Neuronal stem cell (in vitro differentiated cells): ENCODE results near the gene IGFBP2.

ENCODE experiments used
- DNase-seq: peaks from one replicate; pipeline ENCODE4 v3.0.0-alpha.2; 2013; ENCODE audit warnings: low spot score
- H2AFZ ChIP-seq: one replicate; pipeline ENCODE4 v1.6.1; 2013; ENCODE audit warnings: mild to moderate bottlenecking, low read length, inconsistent platforms
- H2AK5ac ChIP-seq: 2 replicates; pipeline ENCODE4 v1.6.1; 2013; ENCODE audit warnings: low read depth, mild to moderate bottlenecking, inconsistent platforms, low read length, moderate library complexity, mixed read lengths
- H2BK120ac ChIP-seq: 2 replicates; pipeline ENCODE4 v1.6.1; 2013; ENCODE audit warnings: low read depth, mild to moderate bottlenecking, inconsistent platforms, low read length, moderate library complexity, mixed read lengths
- H2BK12ac ChIP-seq: one replicate; pipeline ENCODE4 v1.6.1; 2013; ENCODE audit warnings: low read length, inconsistent platforms
- H2BK15ac ChIP-seq: 2 replicates; pipeline ENCODE4 v1.6.1; 2013; ENCODE audit warnings: mild to moderate bottlenecking, low read length, inconsistent platforms, mixed read lengths
- H2BK5ac ChIP-seq: one replicate; pipeline ENCODE4 v1.6.1; 2013; ENCODE audit warnings: inconsistent platforms, mild to moderate bottlenecking, low read length, moderate library complexity
- H3K14ac ChIP-seq: one replicate; pipeline ENCODE4 v1.6.1; 2013; ENCODE audit warnings: low read length, inconsistent platforms
- H3K18ac ChIP-seq: 2 replicates; pipeline ENCODE4 v1.6.1; 2013; ENCODE audit warnings: low read length, inconsistent platforms
- H3K23ac ChIP-seq: 2 replicates; pipeline ENCODE4 v1.6.1; 2013; ENCODE audit warnings: low read depth, mild to moderate bottlenecking, mixed read lengths, low read length, inconsistent platforms; ENCODE audit not compliant: poor library complexity
- H3K27ac ChIP-seq: replicated peaks from 3 replicates; pipeline ENCODE4 v1.5.1; 2013; ENCODE audit warnings: low read length, inconsistent platforms
- H3K27me3 ChIP-seq, 3 experiments: 2 replicates each; pipeline ENCODE4 v1.6.1; 2013; ENCODE audit warnings: low read length in 3 of 3, mild to moderate bottlenecking in 2 of 3, inconsistent platforms in 1 of 3, low read depth in 1 of 3, mixed read lengths in 1 of 3, moderate library complexity in 1 of 3; ENCODE audit not compliant: control insufficient read depth in 3 of 3, insufficient read depth in 3 of 3
- H3K36me3 ChIP-seq, 2 donors: replicated peaks in 1 of 2; 2 replicates each; pipeline ENCODE4 v1.6.1; 2013; ENCODE audit warnings: low read length in 2 of 2; ENCODE audit not compliant: control insufficient read depth in 2 of 2, insufficient read depth in 2 of 2
- H3K4ac ChIP-seq: 2 replicates; pipeline ENCODE4 v1.6.1; 2013; ENCODE audit warnings: inconsistent platforms, mild to moderate bottlenecking, low read length, moderate library complexity
- H3K4me1 ChIP-seq, 2 donors: 1 replicate in 1 of 2; 2 replicates in 1 of 2; pipeline ENCODE4 v1.6.1; 2013; ENCODE audit warnings: low read length in 2 of 2, low read depth in 1 of 2; ENCODE audit not compliant: control insufficient read depth in 2 of 2, insufficient read depth in 1 of 2
- H3K4me2 ChIP-seq: one replicate; pipeline ENCODE4 v1.6.1; 2013; ENCODE audit warnings: mild to moderate bottlenecking, low read length, inconsistent platforms; ENCODE audit not compliant: insufficient read depth, poor library complexity, severe bottlenecking
- H3K4me3 ChIP-seq, 2 donors: 2 replicates each; pipeline ENCODE4 v1.5.1; 2013; ENCODE audit warnings: low read length in 2 of 2, mild to moderate bottlenecking in 2 of 2, inconsistent platforms in 1 of 2, moderate library complexity in 1 of 2
- H3K79me1 ChIP-seq: one replicate; pipeline ENCODE4 v1.6.1; 2013; ENCODE audit warnings: low read depth, mild to moderate bottlenecking, inconsistent platforms, low read length, moderate library complexity
- H3K9ac ChIP-seq: one replicate; pipeline ENCODE4 v1.6.1; 2013; ENCODE audit warnings: mild to moderate bottlenecking, low read depth, low read length, inconsistent platforms; ENCODE audit not compliant: poor library complexity
- H3K9me3 ChIP-seq, 2 donors: replicated peaks in 1 of 2; 2 replicates each; pipeline versions ENCODE3 to v1.6.1; 2013; ENCODE audit warnings: low read length in 2 of 2, mild to moderate bottlenecking in 2 of 2, inconsistent platforms in 1 of 2, low read depth in 1 of 2, mixed read lengths in 1 of 2, moderate library complexity in 1 of 2; ENCODE audit not compliant: control insufficient read depth in 2 of 2, insufficient read depth in 1 of 2
- H4K8ac ChIP-seq: one replicate; pipeline ENCODE4 v1.6.1; 2013; ENCODE audit warnings: low read depth, mild to moderate bottlenecking, inconsistent platforms, low read length, moderate library complexity
- H4K91ac ChIP-seq: one replicate; pipeline ENCODE4 v1.6.1; 2013; ENCODE audit warnings: low read length, low read depth, mild to moderate bottlenecking, inconsistent platforms; ENCODE audit not compliant: poor library complexity
- WGBS, 2 donors: extraction: QIAGEN DNeasy Blood & Tissue Kit; methylation state at CpG; one replicate each; pipeline ENCODE4 v1.1.7; 2013; ENCODE audit warnings: missing lambda C conversion rate in 2 of 2, mixed read lengths in 1 of 2; ENCODE audit not compliant: insufficient read length in 2 of 2, insufficient replicate concordance in 1 of 2; ENCODE audit errors: extremely low coverage in 2 of 2; 5-methylcytosine and 5-hydroxymethylcytosine counted together

IGFBP2 gene

GRCh38 chr2:216643986-216644659 is 10.9 kb downstream of the IGFBP2 start:
- Histone ChIP-seq H2BK12ac (no peak overlapping the region), H3K23ac (no peak overlapping the region), H3K4ac (no peak overlapping the region), H3K4me1 (peaks cover 17 to 19% of the 10 kb centered on the region in 2 donors), H2BK120ac (no peak overlapping the region), H3K14ac (no peak overlapping the region), H2AK5ac (no peak overlapping the region), H3K9ac (no peak overlapping the region), H4K91ac (no peak overlapping the region), H3K18ac (no peak overlapping the region), H3K4me3 (no peak overlapping the region), H2BK15ac (no peak overlapping the region), H3K36me3 (peaks cover 17 to 87% of the 10 kb centered on the region in 2 donors), H2AFZ (no peak overlapping the region), H2BK5ac (no peak overlapping the region), H3K27ac (no peak overlapping the region), H3K79me1 (peaks cover 10% of the 10 kb centered on the region), H4K8ac (no peak overlapping the region), H3K27me3 (no peaks in the 10 kb centered on the region), H3K9me3 (peaks cover 2 to 15% of the 10 kb centered on the region in 2 donors), H3K4me2 (no peak overlapping the region)
- WGBS, 2 donors: no CpG with 5 or more reads among the region's 5 CpGs
- DNase-seq: no peak

DNA sequence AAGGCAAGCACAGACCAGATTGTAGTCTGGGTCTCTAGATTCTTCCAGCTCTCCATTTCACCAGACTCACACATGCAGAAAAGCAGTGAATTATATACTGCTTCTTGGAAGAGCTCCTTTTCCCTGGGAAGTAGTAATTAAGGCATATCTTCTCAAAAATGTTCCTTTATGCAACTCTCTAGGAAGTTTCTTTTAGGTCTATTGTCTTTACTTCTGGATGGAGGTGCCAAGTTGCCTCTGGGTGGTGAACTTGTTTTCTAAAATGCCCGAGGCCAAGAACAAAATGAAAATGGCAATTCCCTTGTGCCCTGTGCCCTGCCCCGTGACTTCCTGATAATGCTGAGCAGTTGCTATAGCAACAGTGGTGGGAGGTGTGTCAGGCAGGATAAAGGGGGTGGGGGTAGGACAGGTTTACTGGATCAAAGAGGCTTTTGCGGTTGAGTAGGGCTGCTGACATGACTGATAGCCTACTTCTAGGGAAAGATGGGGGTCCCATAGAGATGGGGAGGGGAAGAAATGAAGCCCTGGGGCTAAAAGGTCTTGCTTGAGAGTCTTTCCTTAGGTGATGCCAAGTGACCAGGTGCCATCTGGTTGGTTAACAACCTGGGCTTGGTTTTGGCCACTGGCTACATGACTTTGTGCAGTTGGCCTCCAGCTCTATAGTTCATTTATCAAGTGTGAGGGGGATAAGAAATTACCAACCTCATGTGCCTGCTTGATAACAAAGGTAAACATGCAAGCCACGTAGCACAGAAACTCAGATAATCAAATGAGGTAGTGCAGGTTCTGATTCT is 11.8 kb downstream of the IGFBP2 start:
- H4K8ac ChIP-seq: no peak overlapping the region
- no CpG with 5 or more reads among the region's 4 CpGs for WGBS, 2 donors
- H3K18ac ChIP-seq: no peak overlapping the region
- H2BK12ac ChIP-seq: no peak overlapping the region
- no peak overlapping the region for H2BK5ac ChIP-seq
- H3K9ac ChIP-seq: no peak overlapping the region
- no peak overlapping the region for H2BK120ac ChIP-seq
- H3K4me1 ChIP-seq: peaks cover 21 to 29% of the 10 kb centered on the region in 2 donors
- H3K27ac ChIP-seq: no peak overlapping the region
- no peak for DNase-seq
- H3K27me3 ChIP-seq: no peaks in the 10 kb centered on the region
- H3K9me3 ChIP-seq: peaks cover 2 to 15% of the 10 kb centered on the region in 2 donors
- no peak overlapping the region for H2BK15ac ChIP-seq
- peaks cover 15 to 87% of the 10 kb centered on the region in 2 donors for H3K36me3 ChIP-seq
- no peak overlapping the region for H3K4me2 ChIP-seq
- H3K23ac ChIP-seq: no peak overlapping the region
- H3K14ac ChIP-seq: no peak overlapping the region
- no peak overlapping the region for H4K91ac ChIP-seq
- no peak overlapping the region for H2AK5ac ChIP-seq
- peaks cover 6% of the 10 kb centered on the region for H3K79me1 ChIP-seq
- no peak overlapping the region for H2AFZ ChIP-seq
- H3K4me3 ChIP-seq: no peak overlapping the region
- H3K4ac ChIP-seq: no peak overlapping the region

- H3K4me1 ChIP-seq: peaks cover 26 to 34% of the 10 kb centered on the region in 2 donors
- H3K4ac ChIP-seq: no peak overlapping the region
- no peak overlapping the region for H2AFZ ChIP-seq
- no peaks in the 10 kb centered on the region for H3K27me3 ChIP-seq
- no CpG with 5 or more reads among the region's 3 CpGs for WGBS, 2 donors
- peaks cover 2% of the 10 kb centered on the region for H3K79me1 ChIP-seq
- H3K36me3 ChIP-seq: peaks cover 11 to 87% of the 10 kb centered on the region in 2 donors
- H2AK5ac ChIP-seq: no peak overlapping the region
- no peak overlapping the region for H3K4me3 ChIP-seq
- H3K14ac ChIP-seq: no peak overlapping the region
- H3K23ac ChIP-seq: no peak overlapping the region
- no peak overlapping the region for H2BK120ac ChIP-seq
- no peak overlapping the region for H3K9ac ChIP-seq
- H3K9me3 ChIP-seq: peaks cover 2 to 15% of the 10 kb centered on the region in 2 donors
- H4K91ac ChIP-seq: no peak overlapping the region
- no peak for DNase-seq
- H3K4me2 ChIP-seq: no peak overlapping the region
- H3K18ac ChIP-seq: no peak overlapping the region
- H4K8ac ChIP-seq: no peak overlapping the region
- no peak overlapping the region for H2BK5ac ChIP-seq
- H3K27ac ChIP-seq: no peak overlapping the region
- H2BK15ac ChIP-seq: no peak overlapping the region
- H2BK12ac ChIP-seq: no peak overlapping the region
Measured at GRCh38 chr2:216645636-216645950, 12.4 kb downstream of the IGFBP2 start.

GRCh38 chr2:216646116-216646515 is 12.9 kb downstream of the IGFBP2 start:
- no peak overlapping the region for H2BK5ac ChIP-seq
- H3K4ac ChIP-seq: no peak overlapping the region
- H2BK120ac ChIP-seq: no peak overlapping the region
- H3K23ac ChIP-seq: no peak overlapping the region
- H3K4me3 ChIP-seq: no peak overlapping the region
- no peak overlapping the region for H4K91ac ChIP-seq
- no peak overlapping the region for H3K18ac ChIP-seq
- H3K79me1 ChIP-seq: no peaks in the 10 kb centered on the region
- H3K4me1 ChIP-seq: peaks cover 31 to 38% of the 10 kb centered on the region in 2 donors
- H4K8ac ChIP-seq: no peak overlapping the region
- no peak overlapping the region for H2AFZ ChIP-seq
- no peak overlapping the region for H3K27ac ChIP-seq
- no peak overlapping the region for H2AK5ac ChIP-seq
- H3K27me3 ChIP-seq: no peaks in the 10 kb centered on the region
- peaks cover 5 to 86% of the 10 kb centered on the region in 2 donors for H3K36me3 ChIP-seq
- no CpG with 5 or more reads among the region's 3 CpGs for WGBS, 2 donors
- no peak overlapping the region for H3K14ac ChIP-seq
- no peak overlapping the region for H2BK15ac ChIP-seq
- DNase-seq: no peak
- H2BK12ac ChIP-seq: no peak overlapping the region
- no peak overlapping the region for H3K4me2 ChIP-seq
- H3K9me3 ChIP-seq: peaks cover 2 to 15% of the 10 kb centered on the region in 2 donors
- H3K9ac ChIP-seq: no peak overlapping the region
